Loucy (cell line): Measurements from ENCODE around the gene OSBPL3.

Experiments used
- EZH2phosphoT487 ChIP-seq: fragments of 200-600 bp; IDR thresholded peaks from 2 replicates; pipeline ENCODE4 v1.6.1; 2018; ENCODE audit warnings: antibody characterized with exemption, mild to moderate bottlenecking, moderate library complexity, borderline replicate concordance
- TF ChIP-seq, protein P1 (sequence below): fragments of 200-600 bp; sonication (generic); conservative IDR thresholded peaks from 2 replicates; pipeline ENCODE4 v1.5.1; 2014; ENCODE audit warnings: mild to moderate bottlenecking, antibody characterized with exemption, low read length

GRCh38 chr7:24764972-24765744 lies 214.8 kb downstream of the OSBPL3 start:
- TF ChIP-seq, protein P1, sequence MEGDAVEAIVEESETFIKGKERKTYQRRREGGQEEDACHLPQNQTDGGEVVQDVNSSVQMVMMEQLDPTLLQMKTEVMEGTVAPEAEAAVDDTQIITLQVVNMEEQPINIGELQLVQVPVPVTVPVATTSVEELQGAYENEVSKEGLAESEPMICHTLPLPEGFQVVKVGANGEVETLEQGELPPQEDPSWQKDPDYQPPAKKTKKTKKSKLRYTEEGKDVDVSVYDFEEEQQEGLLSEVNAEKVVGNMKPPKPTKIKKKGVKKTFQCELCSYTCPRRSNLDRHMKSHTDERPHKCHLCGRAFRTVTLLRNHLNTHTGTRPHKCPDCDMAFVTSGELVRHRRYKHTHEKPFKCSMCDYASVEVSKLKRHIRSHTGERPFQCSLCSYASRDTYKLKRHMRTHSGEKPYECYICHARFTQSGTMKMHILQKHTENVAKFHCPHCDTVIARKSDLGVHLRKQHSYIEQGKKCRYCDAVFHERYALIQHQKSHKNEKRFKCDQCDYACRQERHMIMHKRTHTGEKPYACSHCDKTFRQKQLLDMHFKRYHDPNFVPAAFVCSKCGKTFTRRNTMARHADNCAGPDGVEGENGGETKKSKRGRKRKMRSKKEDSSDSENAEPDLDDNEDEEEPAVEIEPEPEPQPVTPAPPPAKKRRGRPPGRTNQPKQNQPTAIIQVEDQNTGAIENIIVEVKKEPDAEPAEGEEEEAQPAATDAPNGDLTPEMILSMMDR, result no peak
- TF ChIP-seq EZH2phosphoT487, result no peak
